Inferior parietal cortex (tissue), 1 donor: Measurements from ENCODE around the gene ZNF19.

ENCODE experiments used
- DNase-seq: peaks from one replicate; pipeline ENCODE4 v3.0.0-alpha.2; 2016; ENCODE audit errors: extremely low spot score

ZNF19 gene

DNA sequence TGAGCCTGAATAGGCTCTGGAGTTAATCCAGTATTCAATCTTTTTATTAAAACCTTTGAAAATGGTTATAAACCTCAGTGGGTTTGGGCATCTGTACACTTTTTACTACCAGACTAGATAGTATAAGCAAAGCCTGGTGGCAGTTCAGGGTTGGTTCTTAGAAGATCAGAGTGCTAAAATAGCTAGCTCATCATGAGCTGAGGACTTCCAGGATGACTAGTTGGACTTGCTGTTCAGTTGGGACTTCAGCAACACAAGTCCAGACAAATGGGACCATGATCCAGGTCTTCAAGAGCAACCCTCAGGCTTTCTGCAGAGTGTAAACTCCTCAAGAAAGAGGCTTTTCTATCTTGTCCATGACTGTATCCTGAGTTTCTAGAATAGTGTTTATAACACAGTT is 1.2 kb upstream of the ZNF19 start:
- DNase-seq: no peak

DNA sequence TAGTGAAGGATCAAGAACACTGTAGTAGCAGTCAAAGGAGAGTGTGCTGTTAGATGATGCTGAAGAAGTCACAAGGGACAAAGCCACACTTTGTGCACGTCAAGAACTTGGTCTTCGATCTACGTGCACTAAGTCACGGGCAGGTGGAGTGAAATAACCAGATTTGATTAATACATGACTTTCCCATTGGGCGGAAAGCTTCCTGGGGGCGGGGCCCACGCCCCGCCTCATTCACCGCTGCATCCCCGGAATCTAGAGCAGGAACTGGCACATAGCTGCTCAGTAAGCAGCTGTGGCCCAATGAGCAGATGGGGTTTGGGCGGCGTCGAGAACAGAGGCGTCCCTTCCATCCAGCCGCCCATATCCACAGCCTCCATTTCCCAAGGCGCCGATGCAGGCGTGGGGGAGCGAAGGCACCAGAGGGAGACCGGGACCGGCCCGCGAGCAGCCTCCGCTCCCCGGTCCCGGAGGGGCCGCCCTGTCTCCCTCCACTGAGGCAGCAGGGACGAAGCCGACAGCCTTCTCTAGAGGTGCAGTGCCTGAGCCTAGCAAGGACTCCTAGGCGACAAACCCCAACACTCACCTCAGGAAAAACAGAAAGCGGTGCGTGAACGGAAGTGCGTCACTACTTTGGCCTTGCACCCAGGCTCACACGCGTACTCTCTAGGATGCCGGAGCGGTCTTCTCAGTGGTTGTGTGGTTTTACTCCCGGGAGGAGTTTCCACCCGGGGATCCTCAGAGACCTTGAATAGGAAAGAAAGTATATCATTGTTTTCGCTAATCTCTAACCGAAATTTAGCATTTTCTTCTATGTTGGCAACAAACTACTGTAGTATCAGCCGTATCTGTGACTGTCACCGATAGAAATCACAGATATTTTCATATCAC is 4.9 kb downstream of the ZNF19 start:
- DNase-seq: peak; percentile 98

DNA sequence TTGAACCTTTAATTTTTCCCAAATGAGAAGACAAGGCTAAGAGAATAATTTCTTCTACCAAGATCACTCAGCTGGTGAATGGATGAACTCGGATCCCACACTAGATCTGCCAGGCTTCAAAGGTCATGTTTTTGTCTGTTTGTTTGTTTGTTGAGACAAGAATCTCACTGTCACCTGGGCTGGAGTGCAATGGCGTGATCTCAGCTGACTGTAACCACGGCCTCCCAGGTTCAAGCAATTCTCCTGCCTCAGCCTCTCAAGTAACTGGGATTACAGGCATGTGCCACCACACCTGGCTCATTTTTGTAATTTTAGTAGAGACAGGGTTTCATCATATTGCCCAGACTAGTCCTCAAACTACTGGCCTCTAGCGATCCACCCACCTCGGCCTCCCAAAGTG is 6.6 kb downstream of the ZNF19 start:
- DNase-seq: no peak

DNA sequence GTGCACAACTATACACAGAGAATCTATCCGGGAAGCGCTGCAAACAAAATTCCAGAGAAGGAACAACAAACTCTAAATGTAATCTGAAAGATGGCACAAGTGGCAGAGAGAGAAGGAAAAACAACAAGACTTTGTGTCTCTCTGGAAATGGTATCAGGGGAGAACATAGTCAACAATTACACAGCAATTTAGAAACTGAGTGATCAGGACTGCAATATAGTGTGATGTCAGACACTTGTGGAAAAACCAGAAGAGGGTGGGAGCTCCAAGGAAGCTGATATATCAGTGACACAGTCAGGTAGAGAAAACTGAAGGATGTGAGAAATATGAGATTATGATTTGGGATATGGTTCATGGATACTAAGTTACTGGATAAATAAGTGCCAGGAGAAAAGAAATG is 8.2 kb downstream of the ZNF19 start:
- DNase-seq: no peak

DNA sequence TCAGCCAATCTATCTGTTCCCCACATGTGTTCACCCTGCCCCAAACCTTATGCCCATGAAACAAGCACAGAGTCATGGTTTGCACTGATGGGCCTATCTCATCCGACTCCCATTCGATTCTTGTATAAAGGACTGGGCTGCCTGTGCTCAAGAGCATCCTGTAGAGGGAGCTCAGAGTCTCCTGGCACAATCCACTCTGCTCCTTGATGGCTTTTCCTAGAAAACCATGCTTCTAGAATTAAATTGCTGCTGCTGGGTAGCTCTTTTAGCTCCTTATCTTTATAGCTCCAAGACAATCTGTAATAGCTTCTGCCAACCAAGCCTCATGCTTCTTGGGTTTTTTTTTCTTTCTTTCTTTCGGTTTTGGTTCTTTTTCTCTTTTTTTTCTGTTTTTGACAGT is 9.7 kb downstream of the ZNF19 start:
- DNase-seq: peak; percentile 38

DNA sequence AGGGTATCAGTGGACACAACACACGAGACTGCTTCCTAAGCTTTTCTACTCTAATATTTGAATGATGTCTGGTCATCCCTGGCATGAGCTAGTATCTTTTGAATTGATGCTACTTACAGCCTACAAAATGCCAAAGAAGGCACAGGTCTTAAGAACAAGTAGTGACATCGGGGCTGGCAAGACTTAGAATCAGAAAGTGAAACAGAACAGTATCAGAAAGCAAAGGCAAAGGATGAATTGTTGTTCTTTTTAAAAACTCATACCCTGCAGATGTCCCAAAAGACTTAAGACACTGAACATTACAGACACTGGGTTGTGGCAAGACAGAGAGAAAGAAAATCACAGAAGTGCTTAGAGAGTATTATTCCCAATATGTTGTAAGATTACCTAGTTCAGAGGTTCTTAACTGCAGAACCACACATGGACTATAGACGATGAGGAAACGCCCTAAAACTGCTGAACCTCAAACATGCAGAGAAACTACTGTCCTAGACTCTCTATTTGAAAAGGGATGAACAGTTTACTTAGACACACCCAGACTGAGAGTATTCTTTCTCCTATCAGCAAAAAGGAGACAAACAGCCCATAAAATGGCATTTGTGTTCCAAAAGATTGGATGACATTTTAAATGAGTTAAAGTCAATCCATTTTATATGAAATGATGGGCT is 12.5 kb downstream of the ZNF19 start:
- DNase-seq: no peak

DNA sequence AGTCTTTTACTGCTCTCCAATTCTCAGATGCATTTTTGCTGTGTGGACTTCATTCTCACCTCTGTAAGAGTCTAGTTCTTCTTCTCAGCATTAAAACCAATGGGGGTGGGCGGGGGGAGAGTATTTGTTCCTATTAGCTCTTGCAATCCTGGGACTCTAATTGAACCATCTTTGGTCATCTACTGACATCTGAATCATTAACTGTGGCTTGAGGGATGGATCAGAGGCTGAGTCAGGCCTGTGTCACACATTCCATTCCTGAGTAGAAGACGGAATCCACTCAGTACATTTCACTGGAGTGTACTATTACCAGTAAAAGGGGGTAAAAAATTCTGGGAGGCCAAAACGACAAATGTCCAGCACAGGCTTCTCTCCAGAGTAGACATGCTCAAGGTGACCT is 14.3 kb downstream of the ZNF19 start:
- no peak for DNase-seq

DNA sequence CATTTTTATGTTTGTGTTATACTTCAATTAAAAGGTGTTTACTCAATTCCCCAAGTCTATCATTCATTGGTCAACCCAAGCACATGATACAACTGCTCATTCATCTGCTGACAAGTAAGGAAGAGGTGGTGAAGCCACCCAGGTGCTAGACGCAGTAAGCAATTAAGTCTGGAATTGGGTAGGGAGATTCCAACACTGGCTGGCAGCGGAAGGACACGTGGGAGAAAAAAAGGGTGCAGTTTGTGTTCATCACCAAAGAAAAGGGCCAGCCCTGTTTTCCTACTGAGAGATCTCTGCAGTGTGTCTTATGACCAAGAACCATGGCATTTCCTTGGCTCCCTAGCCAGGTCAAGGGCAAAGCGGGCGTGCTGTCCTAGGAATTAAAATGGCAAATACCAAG is 15.2 kb downstream of the ZNF19 start:
- no peak for DNase-seq

DNA sequence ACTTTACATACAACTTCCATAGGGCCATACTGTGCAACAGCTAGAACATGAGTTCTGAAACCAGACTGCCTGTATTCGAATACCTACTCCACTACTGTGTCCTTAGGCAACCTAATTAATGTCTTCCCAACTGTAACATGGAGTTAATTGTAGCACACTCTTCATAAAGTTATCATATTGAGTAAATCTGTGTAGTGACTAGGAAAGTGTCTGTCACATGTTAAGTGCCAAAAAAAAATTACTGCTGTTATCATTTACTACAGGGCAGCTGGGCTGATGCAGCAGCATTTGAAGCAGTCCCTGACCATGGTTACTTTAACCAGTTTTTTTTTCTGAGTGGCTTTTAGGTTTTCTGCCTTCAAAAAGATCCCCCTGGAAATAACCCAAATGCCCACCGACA is 16.2 kb downstream of the ZNF19 start:
- DNase-seq: no peak

DNA sequence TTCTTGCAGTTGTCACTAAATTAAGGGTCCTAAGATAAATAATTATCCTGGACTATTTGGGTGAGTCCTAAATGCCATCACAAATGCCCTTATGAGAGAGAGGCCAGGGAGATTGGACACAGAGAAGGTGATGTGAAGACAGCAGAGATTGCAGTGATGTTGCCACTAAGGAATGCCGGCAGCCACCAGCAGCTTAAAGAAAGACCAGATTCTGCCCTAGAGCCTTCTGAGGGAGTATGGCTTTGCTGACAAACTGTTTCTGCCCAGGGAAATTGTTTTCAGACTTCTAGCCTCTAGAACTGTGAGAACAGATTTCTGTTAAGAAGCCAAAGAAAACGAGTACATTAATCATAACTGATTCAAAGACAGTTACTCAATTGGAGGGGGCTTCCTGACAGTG is 17.1 kb downstream of the ZNF19 start:
- no peak for DNase-seq

DNA sequence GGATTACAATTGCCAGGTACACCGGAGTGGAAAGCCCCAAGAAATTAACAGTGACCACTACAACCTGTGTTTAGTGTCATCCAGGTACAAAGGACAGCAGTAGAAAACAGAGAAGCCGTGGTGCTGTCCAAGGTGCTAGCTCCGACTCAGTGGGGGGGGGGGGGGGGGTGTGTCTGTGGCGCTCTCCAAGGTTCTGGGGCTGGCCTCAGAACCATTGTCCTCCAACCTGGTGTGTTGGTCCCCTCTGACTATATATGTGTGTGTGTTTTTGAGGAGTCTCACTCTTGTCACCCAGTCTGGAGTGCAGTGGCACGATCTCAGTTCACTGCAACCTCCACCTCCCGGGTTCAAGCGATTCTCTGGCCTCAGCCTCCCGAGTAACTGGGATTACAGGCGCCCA is 21.3 kb downstream of the ZNF19 start:
- DNase-seq: no peak

DNA sequence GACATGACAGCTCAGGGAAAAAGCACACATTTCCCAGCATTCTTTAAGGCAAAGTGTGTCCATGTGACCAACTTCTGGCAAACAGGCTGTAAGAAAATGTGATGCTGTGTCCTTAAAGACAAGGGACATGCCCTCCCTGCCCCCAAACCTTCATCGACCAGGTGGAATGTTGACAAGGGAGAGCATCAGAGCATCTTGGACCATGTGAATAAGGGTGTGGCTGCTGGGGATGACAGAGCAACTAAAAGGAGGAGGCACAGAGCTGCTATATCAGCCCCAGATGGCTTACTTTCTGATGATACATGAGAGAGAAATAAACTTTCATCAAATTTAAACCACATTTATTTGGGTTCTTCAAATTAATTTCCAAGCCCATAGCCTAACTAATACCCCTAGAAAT is 24.9 kb downstream of the ZNF19 start:
- DNase-seq: no peak

DNA sequence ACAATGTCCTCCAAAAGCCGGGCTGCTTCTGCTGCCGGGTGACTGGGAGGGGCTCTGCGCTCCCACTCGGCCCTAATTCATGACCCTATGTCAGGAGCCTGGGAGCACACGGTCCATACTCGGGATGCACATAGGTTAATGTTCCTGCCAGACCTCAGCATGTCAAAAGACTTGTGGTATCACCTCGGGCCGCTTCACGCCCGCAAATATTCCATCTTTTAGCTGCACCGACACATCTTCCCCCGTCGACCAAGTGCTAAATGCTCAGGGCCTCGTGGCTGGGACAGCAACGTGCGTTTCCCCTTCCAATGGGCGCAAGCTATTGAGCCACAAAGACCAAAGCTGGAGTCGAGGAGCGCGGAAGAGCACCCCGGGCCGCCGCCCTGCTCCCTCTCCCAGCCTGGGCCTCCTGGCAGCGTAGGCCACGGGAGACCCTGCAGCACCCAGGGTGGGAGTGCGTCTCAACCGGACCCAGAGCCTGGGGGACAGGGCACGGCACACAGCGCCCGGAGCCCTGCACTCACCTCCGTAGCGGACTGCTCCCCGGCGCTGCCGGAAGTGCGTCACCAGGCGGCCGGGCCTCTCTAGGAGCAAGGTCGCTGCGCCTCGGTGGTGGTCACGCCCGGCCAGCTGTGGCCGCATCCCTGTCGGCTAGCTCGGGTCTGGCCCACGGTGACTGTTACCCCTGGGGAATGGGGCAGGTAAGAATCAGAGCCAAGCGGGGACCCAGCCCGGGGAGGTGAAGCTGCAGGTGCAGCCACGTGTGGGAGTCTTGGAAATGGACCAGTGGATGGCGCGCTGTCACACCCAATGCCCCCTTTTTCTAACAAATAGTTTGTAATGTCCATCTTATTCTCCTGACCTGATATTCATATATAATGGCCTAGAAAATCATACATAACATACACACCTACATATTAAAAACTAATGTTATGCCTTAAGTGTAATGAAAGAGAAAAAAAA is 27.2 kb downstream of the ZNF19 start, which contains the start of gene ZNF23:
Gene ZNF23, minus strand, starts transcription at position 562 of the 963 bp plus-strand sequence. CDS start 5,451 bp downstream, outside the sequence.
- peak; percentile 86 for DNase-seq

DNA sequence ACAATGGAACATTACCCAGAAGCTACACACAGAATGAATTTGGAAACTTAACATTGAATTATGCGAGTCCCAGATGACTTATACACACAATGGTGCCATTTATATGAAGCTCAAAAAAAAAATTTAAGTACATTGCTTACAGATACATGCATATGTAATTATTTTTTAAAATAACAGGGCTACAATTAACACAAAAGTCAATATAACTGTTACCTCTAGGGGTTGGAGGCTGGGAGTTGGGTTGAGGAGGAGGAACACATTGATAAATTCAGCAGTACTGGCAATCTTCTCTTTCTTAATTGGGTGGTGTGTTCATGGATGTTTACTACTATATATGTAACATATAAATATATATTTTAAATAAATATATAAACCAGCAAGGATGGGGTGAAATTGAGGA is 28.2 kb downstream of the ZNF19 start:
- DNase-seq: no peak

DNA sequence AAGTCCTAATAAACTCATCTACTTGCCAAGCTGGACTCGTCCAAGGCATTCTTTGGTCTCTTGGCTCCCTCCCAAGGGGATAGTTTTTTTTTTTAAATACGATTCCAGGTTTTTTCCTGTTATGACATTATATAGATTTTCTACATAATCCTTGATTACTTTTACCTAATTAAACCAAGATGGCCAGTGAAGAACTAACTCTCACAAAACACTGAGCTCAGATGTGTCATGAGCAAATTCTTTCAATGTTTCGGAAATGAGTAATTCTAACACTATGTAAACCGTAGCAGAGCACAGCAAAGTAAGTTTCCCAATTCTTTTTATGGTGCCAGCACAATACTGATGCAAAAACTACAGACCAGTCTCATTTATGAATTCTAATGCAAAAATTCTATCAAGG is 28.9 kb downstream of the ZNF19 start:
- no peak for DNase-seq

DNA sequence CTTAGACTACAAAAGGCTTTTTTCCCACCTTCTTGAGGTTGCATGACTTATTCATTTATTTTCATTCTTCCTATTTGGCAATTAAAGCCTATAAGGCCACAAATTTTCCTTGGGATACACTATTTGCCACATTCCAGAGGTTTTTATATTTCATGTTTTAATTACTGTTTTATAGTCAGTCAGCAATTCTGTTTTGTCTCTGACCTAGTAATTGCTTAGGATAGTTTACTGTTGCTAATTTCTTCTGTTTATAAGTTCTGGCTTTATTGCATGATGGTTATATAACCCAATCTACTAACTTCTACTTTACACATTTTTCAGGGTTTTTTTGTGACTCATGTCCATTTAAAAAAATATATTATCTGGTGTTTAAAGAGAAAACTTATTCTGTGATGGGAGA is 29.6 kb downstream of the ZNF19 start:
- no peak for DNase-seq

DNA sequence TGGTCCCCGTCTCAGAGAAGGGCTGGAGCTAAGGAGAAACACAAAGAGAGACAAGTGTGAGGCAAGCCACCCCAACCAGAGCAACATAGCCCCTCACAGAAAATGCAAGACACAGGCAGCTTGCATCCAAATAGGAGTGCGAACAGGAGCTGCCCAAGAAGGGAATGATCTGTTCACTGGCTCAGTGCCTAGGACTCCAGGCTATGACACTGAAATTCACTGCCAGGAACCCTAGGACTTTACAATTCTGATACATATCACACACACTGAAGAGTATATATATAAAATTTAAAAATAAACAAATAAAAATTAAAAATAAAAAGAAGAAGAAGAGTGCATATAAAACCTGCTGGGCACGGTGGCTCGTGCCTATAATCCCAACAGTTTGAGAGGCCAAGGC is 32.3 kb downstream of the ZNF19 start:
- no peak for DNase-seq

DNA sequence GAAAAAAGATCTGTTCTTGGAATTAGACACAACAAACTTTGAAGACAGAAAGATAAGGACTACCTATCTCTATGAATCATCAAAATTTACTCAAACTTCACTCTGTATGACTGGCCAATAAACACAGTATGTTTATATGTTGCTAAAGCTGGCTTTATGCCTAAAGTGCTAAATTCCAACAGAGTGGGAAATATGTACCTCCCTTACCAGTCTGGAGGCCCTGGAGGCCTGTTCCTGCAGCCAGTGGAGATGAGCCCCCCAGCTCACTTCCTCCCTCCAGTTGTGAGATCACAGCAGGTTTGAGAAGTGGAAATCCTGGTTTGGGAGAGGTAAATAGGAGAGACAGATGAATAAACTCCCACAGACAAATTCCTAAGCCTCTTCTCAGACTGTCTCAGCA is 36.1 kb downstream of the ZNF19 start:
- DNase-seq: no peak

DNA sequence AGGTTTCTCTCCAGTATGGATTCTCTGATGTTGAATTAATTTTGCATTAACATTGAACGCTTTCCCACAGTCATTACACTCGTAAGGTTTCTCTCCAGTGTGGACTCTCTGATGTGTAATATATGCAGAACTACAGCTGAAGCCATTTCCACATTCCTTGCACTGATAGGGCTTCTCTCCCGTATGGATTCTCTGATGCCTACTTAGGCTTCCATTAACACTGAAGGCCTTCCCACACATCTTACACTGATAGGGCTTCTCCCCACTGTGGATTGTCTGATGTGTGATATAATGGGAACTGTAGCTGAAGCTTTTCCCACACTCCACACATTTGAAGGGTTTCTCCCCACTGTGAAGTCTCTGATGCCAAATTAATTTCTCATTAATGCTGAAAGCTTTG is 40.1 kb downstream of the ZNF19 start:
- DNase-seq: no peak

DNA sequence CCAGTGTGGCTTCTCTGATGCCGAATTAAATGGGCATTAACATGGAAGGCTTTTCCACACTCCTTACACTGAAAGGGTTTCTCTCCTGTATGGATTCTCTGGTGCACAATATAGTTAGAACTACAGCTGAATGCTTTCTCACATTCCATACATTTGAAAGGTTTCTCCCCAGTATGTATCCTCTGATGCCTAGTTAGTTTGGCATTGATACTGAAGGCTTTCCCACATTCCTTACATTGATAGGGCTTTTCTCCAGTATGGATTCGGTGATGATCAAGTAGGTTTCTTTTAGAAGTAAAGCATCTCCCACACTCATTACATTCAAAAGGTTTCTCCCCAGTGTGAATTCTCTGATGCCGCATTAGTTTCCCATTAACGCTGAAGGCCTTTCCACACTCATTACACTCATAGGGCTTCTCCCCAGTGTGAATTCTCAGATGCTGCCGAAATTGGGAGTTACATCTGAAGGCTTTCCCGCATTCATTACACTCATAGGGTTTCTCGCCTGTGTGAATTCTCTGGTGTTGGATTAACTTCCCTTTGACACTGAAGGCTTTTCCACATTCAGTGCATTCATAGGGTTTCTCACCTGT is 40.8 kb downstream of the ZNF19 start:
- no peak for DNase-seq

DNA sequence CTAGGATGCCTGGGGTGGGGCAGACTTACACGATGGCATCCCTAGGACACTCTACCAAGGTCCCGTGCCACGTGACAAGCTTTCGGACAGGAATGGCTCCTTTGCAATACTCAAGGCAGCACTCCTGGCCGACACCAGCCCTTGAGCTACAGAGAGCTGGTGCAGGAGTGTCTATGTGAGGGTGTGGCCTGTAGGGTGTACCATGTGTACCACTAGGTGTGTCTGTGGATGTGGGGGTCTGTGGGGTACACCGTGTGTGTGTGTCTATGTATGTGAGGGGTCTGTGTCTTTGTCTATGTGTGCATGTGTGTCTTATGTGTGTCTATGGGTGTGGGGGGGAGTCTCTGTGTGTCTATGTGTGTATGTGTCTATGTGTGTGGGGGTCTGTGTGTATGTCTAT is 45.4 kb downstream of the ZNF19 start:
- DNase-seq: no peak

DNA sequence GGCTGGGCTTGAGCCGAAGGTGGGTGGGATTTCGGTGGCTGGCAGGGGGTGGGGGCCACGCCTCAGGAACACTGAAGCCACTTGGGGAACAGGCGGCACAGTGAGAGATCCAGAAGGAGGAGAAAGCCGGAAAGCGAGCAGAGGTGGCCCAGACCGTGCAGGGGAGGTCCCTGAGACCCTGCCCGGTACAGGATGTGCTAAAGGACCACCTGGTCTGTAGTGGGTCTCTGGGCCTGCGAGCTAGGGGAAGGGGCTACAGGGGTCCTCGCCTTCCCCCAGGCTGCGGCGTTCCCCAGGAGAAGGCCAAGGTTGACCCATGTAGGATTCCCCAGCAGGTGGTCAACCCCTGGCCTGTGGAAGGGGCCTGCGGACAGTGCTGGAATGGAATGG is 47.1 kb downstream of the ZNF19 start, which contains the start of gene TLE7:
Gene TLE7, minus strand, starts transcription at position 4 of the 390 bp plus-strand sequence. CDS start 8,730 bp downstream, outside the sequence.
- DNase-seq: no peak
